HEK293 (cell line): Measurements from ENCODE around the gene IL22RA1.

Experiments
- TRIM28 ChIP-seq: IDR thresholded peaks from 2 replicates; pipeline ENCODE4 v1.6.1; 2011; ENCODE audit warnings: low read length, control low read depth, borderline replicate concordance
- ZNF138 ChIP-seq: fragments of 450-650 bp; formaldehyde crosslinking; IDR thresholded peaks from 2 replicates; pipeline ENCODE4 v1.5.1; 2016; ENCODE audit warnings: missing biosample characterization, missing genetic modification characterization, borderline replicate concordance
- ZNF664 ChIP-seq: fragments of 450-650 bp; formaldehyde crosslinking; IDR thresholded peaks from 2 replicates; pipeline ENCODE4 v1.5.1; 2016; ENCODE audit warnings: missing biosample characterization, missing genetic modification characterization
- TF ChIP-seq, protein P1 (sequence below): fragments of 450-650 bp; formaldehyde crosslinking; IDR thresholded peaks from 2 replicates; pipeline ENCODE4 v1.5.1; 2016; ENCODE audit warnings: missing biosample characterization, missing genetic modification characterization
- TF ChIP-seq, protein P2 (sequence below): IDR thresholded peaks from 2 replicates; pipeline ENCODE4 v1.6.1; 2011; ENCODE audit warnings: mild to moderate bottlenecking, low read depth, low read length, borderline replicate concordance

DNA sequence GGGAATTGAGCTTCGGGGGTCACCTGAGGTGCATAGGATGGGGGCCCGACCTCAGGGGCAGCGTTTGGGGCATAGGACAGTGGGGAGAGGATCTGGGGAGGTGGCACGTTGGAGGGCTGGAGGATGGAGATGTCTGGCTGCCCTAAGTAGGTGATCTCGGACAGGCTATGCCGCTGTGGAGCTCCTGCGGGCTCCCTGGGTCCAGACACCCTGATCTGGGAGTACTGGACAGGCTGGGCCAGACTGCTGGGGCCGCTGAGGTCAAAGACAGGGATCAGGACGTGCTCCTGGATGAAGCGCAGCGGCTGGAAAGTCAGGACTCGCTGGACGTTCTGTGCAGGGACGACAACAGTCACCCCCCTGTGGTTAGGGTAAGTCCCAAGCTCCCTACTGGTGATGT lies 21.5 kb downstream of the IL22RA1 start:
- no peak for TF ChIP-seq TRIM28
- TF ChIP-seq ZNF138 (tag by site-specific recombination): no peak
- TF ChIP-seq, protein P1, sequence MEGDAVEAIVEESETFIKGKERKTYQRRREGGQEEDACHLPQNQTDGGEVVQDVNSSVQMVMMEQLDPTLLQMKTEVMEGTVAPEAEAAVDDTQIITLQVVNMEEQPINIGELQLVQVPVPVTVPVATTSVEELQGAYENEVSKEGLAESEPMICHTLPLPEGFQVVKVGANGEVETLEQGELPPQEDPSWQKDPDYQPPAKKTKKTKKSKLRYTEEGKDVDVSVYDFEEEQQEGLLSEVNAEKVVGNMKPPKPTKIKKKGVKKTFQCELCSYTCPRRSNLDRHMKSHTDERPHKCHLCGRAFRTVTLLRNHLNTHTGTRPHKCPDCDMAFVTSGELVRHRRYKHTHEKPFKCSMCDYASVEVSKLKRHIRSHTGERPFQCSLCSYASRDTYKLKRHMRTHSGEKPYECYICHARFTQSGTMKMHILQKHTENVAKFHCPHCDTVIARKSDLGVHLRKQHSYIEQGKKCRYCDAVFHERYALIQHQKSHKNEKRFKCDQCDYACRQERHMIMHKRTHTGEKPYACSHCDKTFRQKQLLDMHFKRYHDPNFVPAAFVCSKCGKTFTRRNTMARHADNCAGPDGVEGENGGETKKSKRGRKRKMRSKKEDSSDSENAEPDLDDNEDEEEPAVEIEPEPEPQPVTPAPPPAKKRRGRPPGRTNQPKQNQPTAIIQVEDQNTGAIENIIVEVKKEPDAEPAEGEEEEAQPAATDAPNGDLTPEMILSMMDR (tag by site-specific recombination): no peak
- TF ChIP-seq ZNF664 (tag by site-specific recombination): no peak
- TF ChIP-seq, protein P2, sequence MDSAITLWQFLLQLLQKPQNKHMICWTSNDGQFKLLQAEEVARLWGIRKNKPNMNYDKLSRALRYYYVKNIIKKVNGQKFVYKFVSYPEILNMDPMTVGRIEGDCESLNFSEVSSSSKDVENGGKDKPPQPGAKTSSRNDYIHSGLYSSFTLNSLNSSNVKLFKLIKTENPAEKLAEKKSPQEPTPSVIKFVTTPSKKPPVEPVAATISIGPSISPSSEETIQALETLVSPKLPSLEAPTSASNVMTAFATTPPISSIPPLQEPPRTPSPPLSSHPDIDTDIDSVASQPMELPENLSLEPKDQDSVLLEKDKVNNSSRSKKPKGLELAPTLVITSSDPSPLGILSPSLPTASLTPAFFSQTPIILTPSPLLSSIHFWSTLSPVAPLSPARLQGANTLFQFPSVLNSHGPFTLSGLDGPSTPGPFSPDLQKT: no peak
